Measurements from ENCODE around the gene MTHFD2. TPM values are rescaled to one million over a fixed set of nuclear protein-coding genes. Genes with fewer than 3 reads are reported as not detected.

Gene MTHFD2
- polyA plus RNA-seq, 1 of the 3 experiments (the other 2 are of a cell fraction): 68.6 TPM

DNA sequence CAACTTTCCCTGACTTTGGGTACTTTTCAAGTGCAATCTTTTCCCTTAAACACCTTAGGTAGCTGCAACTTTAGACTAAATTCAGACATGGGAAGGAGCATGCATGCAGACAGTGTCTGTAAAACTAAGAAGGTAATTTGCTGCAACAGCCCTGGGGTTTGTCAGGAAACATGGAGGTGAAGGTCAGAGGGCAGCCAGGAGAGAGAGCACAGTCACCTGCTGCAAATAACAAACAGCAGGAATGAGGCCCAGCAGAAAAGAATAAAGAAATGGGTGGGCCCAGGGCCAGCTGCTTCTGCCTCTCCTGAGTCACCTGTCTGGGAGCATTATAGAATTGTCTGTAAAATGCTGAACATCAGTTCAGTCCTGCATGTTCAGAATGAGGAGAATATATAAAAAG lies 35.2 kb downstream of the MTHFD2 start (continued):
- no peak for TF ChIP-seq EZH2phosphoT487 (IDR thresholded peaks at IDR 0.05; ENCODE audit: borderline replicate concordance, low read depth)
- TF ChIP-seq, protein P1, sequence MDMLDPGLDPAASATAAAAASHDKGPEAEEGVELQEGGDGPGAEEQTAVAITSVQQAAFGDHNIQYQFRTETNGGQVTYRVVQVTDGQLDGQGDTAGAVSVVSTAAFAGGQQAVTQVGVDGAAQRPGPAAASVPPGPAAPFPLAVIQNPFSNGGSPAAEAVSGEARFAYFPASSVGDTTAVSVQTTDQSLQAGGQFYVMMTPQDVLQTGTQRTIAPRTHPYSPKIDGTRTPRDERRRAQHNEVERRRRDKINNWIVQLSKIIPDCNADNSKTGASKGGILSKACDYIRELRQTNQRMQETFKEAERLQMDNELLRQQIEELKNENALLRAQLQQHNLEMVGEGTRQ (IDR thresholded peaks at IDR 0.05; ENCODE audit: borderline replicate concordance, low read depth, low read length): no peak

DNA sequence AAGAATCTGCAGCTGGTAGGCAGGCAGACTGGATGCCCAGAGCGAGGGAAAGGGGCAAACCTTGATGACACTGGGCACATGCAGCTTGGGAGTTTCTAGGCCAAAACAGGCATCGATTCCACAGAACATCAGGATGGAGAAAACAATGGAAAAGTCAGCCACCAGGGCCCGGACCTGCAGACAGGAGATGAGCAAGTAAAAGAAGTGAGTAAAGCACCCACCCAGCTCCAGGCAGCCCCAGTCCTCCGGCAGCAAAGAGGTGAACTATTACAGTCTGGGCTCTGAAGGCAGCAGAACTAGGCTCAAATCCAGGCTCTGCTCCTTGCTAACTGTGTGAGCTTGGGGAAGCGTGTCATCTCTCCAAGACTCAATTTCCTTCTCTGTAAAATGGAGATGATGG lies 36.6 kb downstream of the MTHFD2 start:
- H3K27ac ChIP-seq (ENCODE audit: low read depth in 2 of 2, low read length in 1 of 2): no peak overlapping the region
- DNase-seq: no peak
- no peaks in the 10 kb centered on the region for H3K79me2 ChIP-seq (ENCODE audit: insufficient read depth)
- no peak overlapping the region for H2AFZ ChIP-seq (ENCODE audit: low read depth)
- CTCF ChIA-PET: interaction anchor here (1.8 to 2.3 kb wide), 2 partner anchors 15 to 99 kb away, joined by 8 to 15 read pairs; no protein-coding TSS in a partner anchor
- no peaks in the 10 kb centered on the region for H3K9me3 ChIP-seq
- POLR2A ChIA-PET: no interaction called here
- no peaks in the 10 kb centered on the region for H3K36me3 ChIP-seq (replicated peaks in 1 of 2; ENCODE audit: control insufficient read depth in 1 of 2, insufficient read depth in 2 of 2, low read length in 1 of 2)
- TF ChIP-seq NRF1 (IDR thresholded peaks at IDR 0.05; ENCODE audit: low read depth, low read length): no peak
- no peak for TF ChIP-seq GABPA (IDR thresholded peaks at IDR 0.05; ENCODE audit: low read depth)
- no peak for TF ChIP-seq EZH2phosphoT487 (IDR thresholded peaks at IDR 0.05; ENCODE audit: borderline replicate concordance, low read depth)
- H3K4me1 ChIP-seq (ENCODE audit: control insufficient read depth in 1 of 2, insufficient read depth in 2 of 2, low read depth in 1 of 2, low read length in 1 of 2): no peaks in the 10 kb centered on the region
- H3K4me3 ChIP-seq (ENCODE audit: low read depth in 2 of 2, low read length in 1 of 2): no peak overlapping the region
- no peaks in the 10 kb centered on the region for H4K20me1 ChIP-seq (ENCODE audit: insufficient read depth)
- no peaks in the 10 kb centered on the region for H3F3A ChIP-seq (replicated peaks; ENCODE audit: insufficient read depth)
- no peak overlapping the region for H3K4me2 ChIP-seq
- H3K27me3 ChIP-seq (ENCODE audit: insufficient read depth): no peaks in the 10 kb centered on the region
- H3K9ac ChIP-seq: no peak overlapping the region
- H3K9me2 ChIP-seq: no peaks in the 10 kb centered on the region
- WGBS (ENCODE audit: low lambda C conversion rate): 72% methylated on average over 5 of the region's 5 CpGs

DNA sequence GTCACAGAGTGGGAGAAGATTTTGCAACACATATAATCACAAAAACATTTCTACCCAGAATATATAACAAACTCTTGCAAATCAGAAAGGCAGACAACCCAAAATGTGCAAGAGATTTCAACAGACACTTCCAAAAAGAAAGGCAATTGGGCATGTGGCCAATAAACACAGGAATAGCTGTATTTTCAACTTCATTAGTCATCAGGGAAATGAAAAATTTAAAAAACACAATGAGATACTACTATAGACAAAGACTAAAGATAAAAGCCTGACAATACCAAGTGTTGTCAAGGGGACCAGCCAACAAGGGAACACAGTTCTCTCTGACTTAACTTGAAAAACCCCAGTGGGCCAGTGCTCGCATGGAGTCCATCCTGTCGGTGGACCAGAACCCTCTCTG lies 40.5 kb downstream of the MTHFD2 start:
- no peaks in the 10 kb centered on the region for H3K27me3 ChIP-seq (ENCODE audit: insufficient read depth)
- H3K4me1 ChIP-seq (ENCODE audit: control insufficient read depth in 1 of 2, insufficient read depth in 2 of 2, low read depth in 1 of 2, low read length in 1 of 2): no peaks in the 10 kb centered on the region
- POLR2A ChIA-PET: interaction anchor here (0.6 kb wide), 2 partner anchors 15 to 136 kb away, joined by 3 to 4 read pairs; no protein-coding TSS in a partner anchor
- H3K4me3 ChIP-seq (ENCODE audit: low read depth in 2 of 2, low read length in 1 of 2): no peak overlapping the region
- 90% methylated on average over 2 of the region's 2 CpGs for whole genome bisulfite sequencing (ENCODE audit: low lambda C conversion rate)
- H3K27ac ChIP-seq (ENCODE audit: low read depth in 2 of 2, low read length in 1 of 2): no peak overlapping the region
- no peak overlapping the region for H2AFZ ChIP-seq (ENCODE audit: low read depth)
- no peak overlapping the region for H3K4me2 ChIP-seq
- H3F3A ChIP-seq (replicated peaks; ENCODE audit: insufficient read depth): no peaks in the 10 kb centered on the region
- no peak for TF ChIP-seq FOSL2 (IDR thresholded peaks at IDR 0.05; ENCODE audit: borderline replicate concordance, low read depth)
- TF ChIP-seq NRF1 (IDR thresholded peaks at IDR 0.05; ENCODE audit: low read depth, low read length): no peak
- no peak for TF ChIP-seq TEAD4 (IDR thresholded peaks at IDR 0.05; ENCODE audit: borderline replicate concordance, insufficient read depth)
- TF ChIP-seq MEF2A (IDR thresholded peaks at IDR 0.05; ENCODE audit: borderline replicate concordance, low read depth): no peak
- no peak for TF ChIP-seq EP300 (IDR thresholded peaks at IDR 0.05; ENCODE audit: borderline replicate concordance in 1 of 2, low read depth in 1 of 2, low read length in 1 of 2)
- H3K79me2 ChIP-seq (ENCODE audit: insufficient read depth): no peaks in the 10 kb centered on the region
- no peak overlapping the region for H3K9ac ChIP-seq
- no peaks in the 10 kb centered on the region for H3K36me3 ChIP-seq (replicated peaks in 1 of 2; ENCODE audit: control insufficient read depth in 1 of 2, insufficient read depth in 2 of 2, low read length in 1 of 2)
- no peak for DNase-seq
- H3K9me2 ChIP-seq: no peaks in the 10 kb centered on the region
- CTCF ChIA-PET: interaction anchor here (1.9 to 5.3 kb wide), 2 partner anchors 11 to 96 kb away, joined by 6 to 26 read pairs; no protein-coding TSS in a partner anchor
- no peaks in the 10 kb centered on the region for H4K20me1 ChIP-seq (ENCODE audit: insufficient read depth)
- H3K9me3 ChIP-seq: no peaks in the 10 kb centered on the region
